H1 (cell line): ENCODE data around the gene NUP42. TPM values are rescaled to one million over a fixed set of nuclear protein-coding genes. Genes with fewer than 3 reads are reported as not detected.

ENCODE experiments used
- CTCF ChIA-PET: fragments of 300-600 bp; sonication (Branson Sonifier 250); formaldehyde crosslinking; loops from one replicate; lab custom pipeline; 2021; ENCODE audit not compliant: partially characterized antibody; lab: Charles Lee
- POLR2A ChIA-PET: fragments of 300-600 bp; sonication (Branson Sonifier 250); formaldehyde crosslinking; loops from one replicate; lab custom pipeline; 2021; ENCODE audit warnings: inconsistent platforms; ENCODE audit not compliant: partially characterized antibody; lab: Charles Lee
- DNase-seq, 2 experiments: peaks; one replicate each; pipeline versions ENCODE4 v3.0.0 to v3.0.0-alpha.2; 2010 to 2022; ENCODE audit warnings: low spot score in 2 of 2, low read depth in 1 of 2, mixed read lengths in 1 of 2
- FAIRE-seq: peaks from 2 replicates; lab custom pipeline; 2011; peaks lifted over from hg19 to GRCh38; lab: Jason Lieb, UNC
- H2AFZ ChIP-seq: 2 replicates; pipeline ENCODE4 v1.8.1; 2012; ENCODE audit warnings: low read length, inconsistent platforms
- H2AK5ac ChIP-seq: 2 replicates; pipeline ENCODE4 v1.6.1; 2013; ENCODE audit warnings: low read depth, low read length
- H2BK120ac ChIP-seq: replicated peaks from 2 replicates; pipeline ENCODE3; 2013; ENCODE audit warnings: low read depth, low read length, inconsistent platforms
- H2BK12ac ChIP-seq: 2 replicates; pipeline ENCODE4 v1.6.1; 2013; ENCODE audit warnings: low read depth, low read length
- H2BK15ac ChIP-seq: 2 replicates; pipeline ENCODE4 v1.6.1; 2013; ENCODE audit warnings: low read length
- H2BK20ac ChIP-seq: 2 replicates; pipeline ENCODE4 v1.6.1; 2013; ENCODE audit warnings: low read length
- H2BK5ac ChIP-seq: 2 replicates; pipeline ENCODE4 v1.6.1; 2013; ENCODE audit warnings: low read depth, low read length
- H3K14ac ChIP-seq: 2 replicates; pipeline ENCODE4 v1.6.1; 2013; ENCODE audit warnings: inconsistent platforms; ENCODE audit not compliant: insufficient read length
- H3K18ac ChIP-seq: 2 replicates; pipeline ENCODE4 v1.6.1; 2013; ENCODE audit warnings: low read length; ENCODE audit errors: extremely low read depth
- H3K23ac ChIP-seq: 2 replicates; pipeline ENCODE4 v1.6.1; 2013; ENCODE audit warnings: inconsistent platforms; ENCODE audit not compliant: insufficient read length
- H3K23me2 ChIP-seq: 2 replicates; pipeline ENCODE4 v1.6.1; 2013; ENCODE audit warnings: low read depth, low read length
- H3K27ac ChIP-seq: 2 replicates; pipeline ENCODE4 v1.6.1; 2011; ENCODE audit warnings: low read depth, low read length, inconsistent platforms
- H3K27me3 ChIP-seq, 4 experiments: replicated peaks in 1 of 4; 1 replicate in 1 of 4; 2 replicates in 3 of 4; pipeline versions ENCODE4 v1.6.1 to v1.8.1; 2011 to 2013; ENCODE audit warnings: low read length in 3 of 4, mild to moderate bottlenecking in 3 of 4, inconsistent platforms in 2 of 4, mixed read lengths in 2 of 4, moderate library complexity in 1 of 4; ENCODE audit not compliant: control insufficient read depth in 3 of 4, insufficient read depth in 3 of 4; ENCODE audit errors: extremely low read depth in 1 of 4
- H3K36me3 ChIP-seq, 4 experiments: 2 replicates each; pipeline versions ENCODE4 v1.6.1 to v1.8.1; 2011 to 2013; ENCODE audit warnings: mild to moderate bottlenecking in 4 of 4, low read length in 3 of 4, moderate library complexity in 2 of 4, control low read depth in 1 of 4, inconsistent platforms in 1 of 4; ENCODE audit not compliant: insufficient read depth in 4 of 4, control insufficient read depth in 2 of 4
- H3K4ac ChIP-seq: replicated peaks from 2 replicates; pipeline ENCODE3; 2013; ENCODE audit warnings: low read length, low read depth, mixed read lengths, inconsistent platforms; ENCODE audit not compliant: insufficient read length
- H3K4me1 ChIP-seq, 4 experiments: replicated peaks in 1 of 4; 1 replicate in 1 of 4; 2 replicates in 3 of 4; pipeline versions ENCODE4 v1.6.1 to v1.8.1; 2011 to 2013; ENCODE audit warnings: low read length in 3 of 4, inconsistent platforms in 2 of 4, mixed read lengths in 1 of 4; ENCODE audit not compliant: insufficient read depth in 4 of 4, control insufficient read depth in 3 of 4
- H3K4me2 ChIP-seq, 2 experiments: 2 replicates each; pipeline versions ENCODE4 v1.6.1 to v1.8.1; 2011 to 2013; ENCODE audit warnings: low read depth in 2 of 2, low read length in 2 of 2, control low read depth in 1 of 2, inconsistent platforms in 1 of 2, mild to moderate bottlenecking in 1 of 2; ENCODE audit not compliant: insufficient read depth in 1 of 2
- H3K4me3 ChIP-seq, 4 experiments: fragments of 200-600, 300-600 bp in 1 of 4; sonication (generic), shearing (Covaris generic), sonication (Bioruptor Twin) in 1 of 4; 2 replicates each; pipeline versions ENCODE4 v1.5.1 to v1.8.1; 2011 to 2016; ENCODE audit warnings: low read length in 4 of 4, low read depth in 3 of 4, control low read depth in 2 of 4, inconsistent platforms in 2 of 4, mild to moderate bottlenecking in 2 of 4, mixed read lengths in 1 of 4, moderate library complexity in 1 of 4; ENCODE audit not compliant: insufficient read depth in 2 of 4; ENCODE audit errors: extremely low read depth in 1 of 4
- H3K56ac ChIP-seq: replicated peaks from 2 replicates; pipeline ENCODE3; 2013; ENCODE audit warnings: low read depth, mild to moderate bottlenecking, mixed read lengths, low read length, inconsistent platforms; ENCODE audit not compliant: insufficient read length
- H3K79me1 ChIP-seq: 2 replicates; pipeline ENCODE4 v1.6.1; 2013; ENCODE audit warnings: low read depth, low read length, control low read depth
- H3K79me2 ChIP-seq, 2 experiments: 2 replicates each; pipeline versions ENCODE4 v1.6.1 to v1.8.1; 2012 to 2013; ENCODE audit warnings: low read length in 2 of 2, mild to moderate bottlenecking in 2 of 2, inconsistent platforms in 1 of 2; ENCODE audit not compliant: insufficient read depth in 2 of 2, control insufficient read depth in 1 of 2
- H3K9ac ChIP-seq, 4 experiments: replicated peaks in 1 of 4; 1 replicate in 1 of 4; 2 replicates in 3 of 4; pipeline versions ENCODE4 v1.6.1 to v1.8.1; 2011 to 2013; ENCODE audit warnings: low read depth in 3 of 4, low read length in 3 of 4, control low read depth in 2 of 4, mild to moderate bottlenecking in 2 of 4, moderate library complexity in 2 of 4, inconsistent platforms in 1 of 4; ENCODE audit errors: extremely low read depth in 1 of 4
- H3K9me3 ChIP-seq, 2 experiments: 2 replicates each; pipeline versions ENCODE4 v1.6.1 to v1.8.1; 2012 to 2013; ENCODE audit warnings: mild to moderate bottlenecking in 2 of 2, moderate library complexity in 2 of 2, control low read depth in 1 of 2, inconsistent platforms in 1 of 2, low read depth in 1 of 2, low read length in 1 of 2, mixed read lengths in 1 of 2; ENCODE audit not compliant: insufficient read depth in 2 of 2
- H4K20me1 ChIP-seq, 2 experiments: replicated peaks in 1 of 2; 2 replicates each; pipeline versions ENCODE3 to v1.8.1; 2011 to 2013; ENCODE audit warnings: inconsistent platforms in 2 of 2, low read length in 2 of 2, mild to moderate bottlenecking in 1 of 2; ENCODE audit not compliant: insufficient read depth in 2 of 2, control insufficient read depth in 1 of 2
- H4K5ac ChIP-seq: 2 replicates; pipeline ENCODE4 v1.6.1; 2013; ENCODE audit warnings: low read length, low read depth, mixed read lengths, inconsistent platforms; ENCODE audit not compliant: insufficient read length
- H4K8ac ChIP-seq: 2 replicates; pipeline ENCODE4 v1.8.0; 2013; ENCODE audit warnings: mild to moderate bottlenecking, moderate library complexity, low read length, inconsistent platforms; ENCODE audit not compliant: insufficient read depth; ENCODE audit errors: extremely low read depth
- H4K91ac ChIP-seq: replicated peaks from 2 replicates; pipeline ENCODE3; 2013; ENCODE audit warnings: low read length, mixed read lengths, inconsistent platforms; ENCODE audit not compliant: insufficient read length
- ASH2L ChIP-seq: fragments of 200-600, 300-600 bp; sonication (generic); IDR thresholded peaks from one replicate; pipeline ENCODE4 v1.7.1; 2017; ENCODE audit warnings: low read length
- E2F6 ChIP-seq: IDR thresholded peaks from 2 replicates; pipeline ENCODE4 v1.6.1; 2012; ENCODE audit warnings: inconsistent platforms
- EZH2 ChIP-seq: fragments of 200-600 bp; sonication (generic); IDR thresholded peaks from 2 replicates; pipeline ENCODE4 v1.7.1; 2012; ENCODE audit warnings: low read depth, mild to moderate bottlenecking, moderate library complexity, low read length, inconsistent platforms; ENCODE audit not compliant: severe bottlenecking
- KDM1A ChIP-seq: fragments of 200-600, 300-600 bp; sonication (generic); IDR thresholded peaks from 2 replicates; pipeline ENCODE4 v1.7.1; 2016; ENCODE audit warnings: mild to moderate bottlenecking, low read length, borderline replicate concordance
- KDM5A ChIP-seq: fragments of 200-600 bp; IDR thresholded peaks from 2 replicates; pipeline ENCODE4 v1.7.1; 2012; ENCODE audit warnings: mild to moderate bottlenecking, low read length, inconsistent platforms, mixed read lengths
- SP1 ChIP-seq: IDR thresholded peaks from 2 replicates; pipeline ENCODE4 v1.6.1; 2011; ENCODE audit warnings: low read depth, low read length
- TAF1 ChIP-seq: IDR thresholded peaks from 2 replicates; pipeline ENCODE4 v1.6.1; 2011; ENCODE audit warnings: mild to moderate bottlenecking, low read depth, low read length
- TAF7 ChIP-seq: optimal IDR thresholded peaks from 2 replicates; pipeline ENCODE3; 2011; ENCODE audit warnings: low read depth, mild to moderate bottlenecking, inconsistent platforms, low read length, moderate library complexity, borderline replicate concordance
- TBP ChIP-seq: IDR thresholded peaks from 2 replicates; pipeline ENCODE4 v1.6.1; 2011; ENCODE audit warnings: low read depth, low read length, improper control_type of control experiment
- WGBS, 2 experiments: shearing (Covaris generic) in 1 of 2; methylation state at CpG; one replicate each; pipeline versions ENCODE4 v1.1.6 to v1.1.7; 2013 to 2015; ENCODE audit warnings: low lambda C conversion rate in 2 of 2, mixed read lengths in 2 of 2, inconsistent platforms in 1 of 2, low coverage in 1 of 2, missing lambda C conversion rate in 1 of 2; ENCODE audit not compliant: insufficient replicate concordance in 2 of 2, insufficient coverage in 1 of 2, insufficient read length in 1 of 2; ENCODE audit errors: extremely low coverage in 1 of 2, missing lambda C conversion rate in 1 of 2; 5-methylcytosine and 5-hydroxymethylcytosine counted together
- polyA plus RNA-seq, 7 experiments: library from polyadenylated mRNA; depleted of rRNA in 3 of 7; stranded (reverse) in 5 of 7; unstranded in 2 of 7; fragments of >200 nt in 5 of 7; fragments of 200-250 nt in 2 of 7; gene quantifications; 1 replicate in 5 of 7; 2 replicates in 1 of 7; 4 replicates in 1 of 7; pipeline versions ENCODE4 v1.2.1 to v1.2.3, GENCODE V29; 2011 to 2013; ENCODE audit warnings: missing spikeins in 2 of 7, mixed read lengths in 2 of 7
- total RNA-seq: library from RNA; stranded (reverse); fragmentation: NEBNext Ultra II Directional; extraction: Animal tissue kit (Norgen Biotek cat#: 25700); gene quantifications from 2 replicates; pipeline ENCODE4 v1.2.1, GENCODE V29; 2021
- TF ChIP-seq, protein P1 (sequence below): IDR thresholded peaks from 2 replicates; pipeline ENCODE4 v1.6.1; 2012; ENCODE audit warnings: inconsistent platforms

Gene NUP42
- total and polyA plus RNA-seq, 2 of the 8 experiments (the other 6 are each of a cell fraction or from before 2014, with no cell fraction given) = 31.8 to 41.2 TPM

DNA sequence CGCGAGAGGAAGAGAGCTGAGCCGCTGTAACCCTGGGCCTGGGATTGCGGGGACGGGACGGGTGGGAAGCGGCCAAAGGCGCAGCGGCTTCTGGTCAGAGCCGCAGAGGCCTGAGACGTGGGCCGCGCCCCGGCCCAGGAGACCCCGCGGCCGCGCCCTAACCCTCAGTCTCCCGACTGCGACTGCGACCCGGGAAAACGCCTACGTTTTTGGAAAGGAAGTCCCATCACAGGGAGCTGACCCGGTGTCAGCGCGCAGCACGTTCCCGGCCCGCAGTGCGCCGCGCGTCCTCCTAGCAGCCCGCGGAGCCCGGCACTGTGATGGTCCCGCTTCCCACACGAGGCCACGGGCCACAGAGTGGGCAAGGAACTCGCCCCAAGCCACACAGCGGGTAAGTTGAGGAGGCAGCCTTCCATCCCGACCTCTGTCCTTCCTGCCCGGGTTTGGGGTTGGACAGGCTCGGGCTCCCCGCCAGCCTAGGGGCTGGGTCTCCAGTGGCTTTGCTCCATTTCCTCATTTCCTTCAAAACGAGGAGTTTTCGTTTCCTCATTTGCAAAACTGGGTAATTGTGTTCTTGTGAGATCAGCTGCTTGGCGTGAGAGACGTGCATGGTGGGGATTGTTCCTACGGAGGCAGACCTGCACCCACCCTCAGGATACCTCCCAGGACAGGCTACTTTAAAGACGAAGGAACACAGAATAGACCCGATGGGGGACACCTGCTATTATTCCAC is 65.9 kb downstream of the NUP42 start:
- 29% methylated on average over 22 of the region's 53 CpGs; no CpG with 5 or more reads in 1 of the 2 experiments for WGBS, 2 experiments
- Histone ChIP-seq H3K18ac (peak overlapping the region; percentile 83), H3K14ac (no peak overlapping the region), H3K79me1 (no peaks in the 10 kb centered on the region), H4K8ac (peak overlapping the region; percentile 84; the same call in 1 of the 2 replicates), H4K91ac (peak overlapping the region; percentile 62), H3K4me3 (peak overlapping the region; percentile 34 to 55 (median 46)), H3K4me1 (peaks cover 1 to 9% (median 7%) of the 10 kb centered on the region in 4 experiments; a peak in 6 of 7 replicates), H3K9ac (peak overlapping the region in 1 of 4 experiments; percentile 29; a peak in 1 of 7 replicates), H2BK120ac (no peak overlapping the region), H3K4me2 (peak overlapping the region; percentile 75 to 81), H3K4ac (no peak overlapping the region), H3K23me2 (peaks cover 7% of the 10 kb centered on the region), H3K9me3 (no peaks in the 10 kb centered on the region; a peak in 1 of 4 replicates), H3K27ac (no peak overlapping the region), H3K79me2 (no peaks in the 10 kb centered on the region), H4K5ac (no peak overlapping the region), H3K27me3 (peaks cover 0 to 20% (median 15%) of the 10 kb centered on the region in 4 experiments; a peak in 6 of 7 replicates), H2BK20ac (0 out of 2 replicates have a peak overlapping the region, but pooled peaks have one; percentile 72), H2AK5ac (no peak overlapping the region), H3K56ac (no peak overlapping the region), H3K36me3 (no peaks in the 10 kb centered on the region), H2BK5ac (no peak overlapping the region), H2AFZ (peak overlapping the region; percentile 95), H2BK12ac (peak overlapping the region; percentile 44; the same call in 1 of the 2 replicates), H4K20me1 (no peaks in the 10 kb centered on the region), H3K23ac (no peak overlapping the region), H2BK15ac (peak overlapping the region; percentile 65; the same call in 1 of the 2 replicates)
- ChIA-PET CTCF (interaction anchor here (0.6 to 2.6 kb wide), 8 partner anchors 9 to 161 kb away, joined by 3 to 12 read pairs (median 3); no protein-coding TSS in a partner anchor), POLR2A (interaction anchor here (0.7 to 1.6 kb wide), 8 partner anchors 10 to 686 kb away, joined by 3 to 5 read pairs (median 4); no protein-coding TSS in a partner anchor)
- FAIRE-seq (no peak), DNase-seq (peak in 1 of 2 experiments; percentile 67)
- TF ChIP-seq KDM1A = peak; percentile 74; the same call in 1 of the 2 replicates
- TF ChIP-seq, protein P1, sequence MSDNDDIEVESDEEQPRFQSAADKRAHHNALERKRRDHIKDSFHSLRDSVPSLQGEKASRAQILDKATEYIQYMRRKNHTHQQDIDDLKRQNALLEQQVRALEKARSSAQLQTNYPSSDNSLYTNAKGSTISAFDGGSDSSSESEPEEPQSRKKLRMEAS = peak; percentile 87
- TF ChIP-seq TBP = peak; percentile 38; the same call in 1 of the 2 replicates
- no peak for TF ChIP-seq SP1
- peak; percentile 86 for TF ChIP-seq E2F6
- peak; percentile 43 for TF ChIP-seq EZH2
- TF ChIP-seq TAF7 = peak; percentile 16
- TF ChIP-seq KDM5A = no peak
- TF ChIP-seq ASH2L = peak; percentile 25
- 0 out of 2 replicates have a peak, but pooled peaks have one; percentile 27 for TF ChIP-seq TAF1
